Measurements from ENCODE around the gene CNTN4.

Gene CNTN4

DNA sequence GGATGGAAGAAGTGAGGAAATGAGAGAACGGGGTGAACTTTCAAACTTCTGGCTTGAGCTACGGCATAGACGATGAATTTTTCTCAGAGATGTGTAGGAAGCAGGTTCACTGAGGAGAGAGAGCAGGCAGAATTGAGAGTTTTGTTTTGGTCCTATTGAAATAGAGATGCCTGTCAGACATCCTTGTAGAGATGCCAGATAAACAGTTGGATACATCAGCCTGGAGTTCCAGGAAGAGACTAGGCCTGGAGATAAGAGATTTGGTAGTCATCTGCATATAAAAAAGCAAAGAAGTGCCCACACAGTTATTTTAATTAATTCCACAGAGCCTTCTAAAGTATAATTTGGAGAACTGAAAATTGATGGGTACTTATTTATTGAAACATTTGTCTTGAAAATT lies 515.9 kb downstream of the CNTN4 start:
- no peak for TF ChIP-seq ELF4 (IDR thresholded peaks at IDR 0.05)
- TF ChIP-seq FOXK2 (IDR thresholded peaks at IDR 0.05), result no peak
- no peak for TF ChIP-seq SUZ12 (IDR thresholded peaks at IDR 0.05)
- no peak for TF ChIP-seq FOXM1 (IDR thresholded peaks at IDR 0.05; ENCODE audit: borderline replicate concordance)
- no peak for TF ChIP-seq SP1 (IDR thresholded peaks at IDR 0.05)
- no peak for TF ChIP-seq NFRKB (IDR thresholded peaks at IDR 0.05)
- TF ChIP-seq HDGF (IDR thresholded peaks at IDR 0.05; ENCODE audit: borderline replicate concordance), result no peak
- TF ChIP-seq ZNF384 (IDR thresholded peaks at IDR 0.05), result no peak
- TF ChIP-seq, protein P1, sequence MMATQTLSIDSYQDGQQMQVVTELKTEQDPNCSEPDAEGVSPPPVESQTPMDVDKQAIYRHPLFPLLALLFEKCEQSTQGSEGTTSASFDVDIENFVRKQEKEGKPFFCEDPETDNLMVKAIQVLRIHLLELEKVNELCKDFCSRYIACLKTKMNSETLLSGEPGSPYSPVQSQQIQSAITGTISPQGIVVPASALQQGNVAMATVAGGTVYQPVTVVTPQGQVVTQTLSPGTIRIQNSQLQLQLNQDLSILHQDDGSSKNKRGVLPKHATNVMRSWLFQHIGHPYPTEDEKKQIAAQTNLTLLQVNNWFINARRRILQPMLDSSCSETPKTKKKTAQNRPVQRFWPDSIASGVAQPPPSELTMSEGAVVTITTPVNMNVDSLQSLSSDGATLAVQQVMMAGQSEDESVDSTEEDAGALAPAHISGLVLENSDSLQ (IDR thresholded peaks at IDR 0.05), result no peak
- ChIA-PET CTCF (no interaction called here), POLR2A (no interaction called here)
- DNase-seq (ENCODE audit: extremely low spot score), result no peak

DNA sequence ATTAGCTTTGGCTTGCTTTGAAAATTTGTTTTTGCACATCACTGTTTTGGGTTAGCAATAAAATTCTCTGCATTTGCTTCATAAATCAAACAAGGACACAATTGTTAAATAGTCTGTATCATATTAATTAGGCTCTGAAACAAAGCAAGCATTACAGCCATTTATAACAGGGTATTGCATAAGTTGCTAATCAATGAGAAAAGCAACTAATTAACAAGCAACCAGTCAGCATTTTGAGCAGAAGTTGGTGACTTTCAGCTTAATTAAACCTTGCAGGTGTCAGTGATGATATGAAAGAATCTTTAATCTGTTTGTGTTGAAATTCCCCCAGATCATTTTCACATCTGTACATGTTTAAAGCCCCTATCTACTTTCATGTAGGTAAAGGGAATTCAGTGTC lies 516.4 kb downstream of the CNTN4 start:
- TF ChIP-seq FOXK2 (IDR thresholded peaks at IDR 0.05) (no peak), LEF1 (IDR thresholded peaks at IDR 0.05; ENCODE audit: borderline replicate concordance) (no peak), L3MBTL2 (conservative IDR thresholded peaks at IDR 0.05) (no peak), FOXM1 (IDR thresholded peaks at IDR 0.05; ENCODE audit: borderline replicate concordance) (no peak), TARDBP (IDR thresholded peaks at IDR 0.05) (no peak), ZNF384 (IDR thresholded peaks at IDR 0.05) (no peak), SUZ12 (IDR thresholded peaks at IDR 0.05) (no peak), HDGF (IDR thresholded peaks at IDR 0.05; ENCODE audit: borderline replicate concordance) (no peak), SP1 (IDR thresholded peaks at IDR 0.05) (no peak), FOXA1 (IDR thresholded peaks at IDR 0.05) (no peak), ELF4 (IDR thresholded peaks at IDR 0.05) (no peak), CTBP1 (IDR thresholded peaks at IDR 0.05; ENCODE audit: borderline replicate concordance) (no peak), ARNT (IDR thresholded peaks at IDR 0.05) (no peak), BHLHE40 (IDR thresholded peaks at IDR 0.05; ENCODE audit: borderline replicate concordance) (no peak), NFRKB (IDR thresholded peaks at IDR 0.05) (no peak)
- TF ChIP-seq, protein P1 (IDR thresholded peaks at IDR 0.05), result no peak
- ChIA-PET CTCF (no interaction called here), POLR2A (no interaction called here)
- no peak for DNase-seq (ENCODE audit: extremely low spot score)

- CTCF ChIA-PET, result no interaction called here
- POLR2A ChIA-PET, result no interaction called here
- DNase-seq (ENCODE audit: extremely low spot score), result no peak
- no peak for TF ChIP-seq BHLHE40 (IDR thresholded peaks at IDR 0.05; ENCODE audit: borderline replicate concordance)
- TF ChIP-seq FOXA1 (IDR thresholded peaks at IDR 0.05), result no peak
- TF ChIP-seq ARNT (IDR thresholded peaks at IDR 0.05), result no peak
- no peak for TF ChIP-seq HDGF (IDR thresholded peaks at IDR 0.05; ENCODE audit: borderline replicate concordance)
- no peak for TF ChIP-seq LEF1 (IDR thresholded peaks at IDR 0.05; ENCODE audit: borderline replicate concordance)
- TF ChIP-seq NFRKB (IDR thresholded peaks at IDR 0.05), result no peak
- TF ChIP-seq TARDBP (IDR thresholded peaks at IDR 0.05), result no peak
- no peak for TF ChIP-seq ZNF384 (IDR thresholded peaks at IDR 0.05)
- no peak for TF ChIP-seq L3MBTL2 (conservative IDR thresholded peaks at IDR 0.05)
These were observed 524.8 kb downstream of the CNTN4 start for GRCh38 chr3:2623436-2623835.

DNA sequence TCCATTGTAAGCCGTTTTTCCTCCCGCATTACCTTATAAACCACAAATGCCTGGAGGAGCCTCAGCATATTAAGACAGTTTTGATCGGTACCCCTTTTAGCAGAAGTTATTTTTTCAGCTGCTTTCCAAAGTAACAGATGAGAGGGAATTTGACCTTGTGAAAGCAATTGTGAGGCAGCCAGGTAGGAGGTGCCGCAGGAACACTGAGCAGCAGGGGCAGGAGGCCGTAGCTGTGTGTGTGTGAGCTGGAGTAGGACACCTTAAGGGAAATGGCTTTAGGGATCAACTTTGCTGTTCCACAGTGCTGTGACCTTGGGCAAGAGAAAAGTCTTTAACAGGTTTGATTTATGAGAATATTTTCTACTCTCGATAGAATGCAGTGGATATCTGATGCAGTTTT lies 529.5 kb downstream of the CNTN4 start:
- TF ChIP-seq NFRKB (IDR thresholded peaks at IDR 0.05), result no peak
- no peak for TF ChIP-seq ELF4 (IDR thresholded peaks at IDR 0.05)
- TF ChIP-seq SUZ12 (IDR thresholded peaks at IDR 0.05), result no peak
- TF ChIP-seq TARDBP (IDR thresholded peaks at IDR 0.05), result no peak
- TF ChIP-seq L3MBTL2 (conservative IDR thresholded peaks at IDR 0.05), result no peak
- no peak for TF ChIP-seq LEF1 (IDR thresholded peaks at IDR 0.05; ENCODE audit: borderline replicate concordance)
- TF ChIP-seq, protein P1 (IDR thresholded peaks at IDR 0.05), result no peak
- no peak for TF ChIP-seq SP1 (IDR thresholded peaks at IDR 0.05)
- TF ChIP-seq FOXA1 (IDR thresholded peaks at IDR 0.05), result no peak
- TF ChIP-seq HDGF (IDR thresholded peaks at IDR 0.05; ENCODE audit: borderline replicate concordance), result no peak
- POLR2A ChIA-PET, result no interaction called here
- CTCF ChIA-PET, result no interaction called here
- no peak for DNase-seq (ENCODE audit: extremely low spot score)

GRCh38 chr3:2635511-2635910 lies 536.8 kb downstream of the CNTN4 start:
- DNase-seq (ENCODE audit: extremely low spot score), result no peak
- ChIA-PET POLR2A (no interaction called here), CTCF (no interaction called here)
- TF ChIP-seq, protein P1 (IDR thresholded peaks at IDR 0.05), result no peak
- TF ChIP-seq FOXA1 (IDR thresholded peaks at IDR 0.05), result no peak

GRCh38 chr3:2643606-2644005 lies 544.9 kb downstream of the CNTN4 start:
- POLR2A ChIA-PET, result no interaction called here
- CTCF ChIA-PET, result no interaction called here
- DNase-seq (ENCODE audit: extremely low spot score), result no peak
- TF ChIP-seq FOXM1 (IDR thresholded peaks at IDR 0.05; ENCODE audit: borderline replicate concordance) (no peak), NFRKB (IDR thresholded peaks at IDR 0.05) (no peak), L3MBTL2 (conservative IDR thresholded peaks at IDR 0.05) (no peak), SP1 (IDR thresholded peaks at IDR 0.05) (no peak), CTBP1 (IDR thresholded peaks at IDR 0.05; ENCODE audit: borderline replicate concordance) (no peak), TARDBP (IDR thresholded peaks at IDR 0.05) (no peak)
- TF ChIP-seq, protein P1 (IDR thresholded peaks at IDR 0.05), result no peak

All from HEK293T (cell line).